Measurements from ENCODE around the gene DCTN4.

DNA sequence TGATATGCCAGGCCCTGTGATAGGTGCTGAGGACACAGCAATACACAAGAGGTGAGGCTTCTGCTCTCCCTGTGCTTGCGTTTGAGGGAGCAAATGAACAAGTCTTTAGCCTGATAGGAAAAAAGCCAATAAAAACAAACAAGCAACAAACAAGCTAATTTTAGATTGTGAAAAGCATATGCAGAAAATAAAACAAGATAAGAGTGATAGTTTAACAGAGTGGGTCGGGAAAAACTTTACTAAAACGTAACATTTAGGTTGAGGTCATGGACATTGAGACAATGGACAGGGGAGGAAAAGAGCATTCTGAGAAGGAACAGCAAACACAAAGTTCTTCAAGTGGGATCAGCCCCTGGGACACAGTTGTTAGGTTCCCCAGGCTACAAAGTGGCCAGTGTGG lies 24.0 kb upstream of the DCTN4 start:
- TF ChIP-seq, protein P1, sequence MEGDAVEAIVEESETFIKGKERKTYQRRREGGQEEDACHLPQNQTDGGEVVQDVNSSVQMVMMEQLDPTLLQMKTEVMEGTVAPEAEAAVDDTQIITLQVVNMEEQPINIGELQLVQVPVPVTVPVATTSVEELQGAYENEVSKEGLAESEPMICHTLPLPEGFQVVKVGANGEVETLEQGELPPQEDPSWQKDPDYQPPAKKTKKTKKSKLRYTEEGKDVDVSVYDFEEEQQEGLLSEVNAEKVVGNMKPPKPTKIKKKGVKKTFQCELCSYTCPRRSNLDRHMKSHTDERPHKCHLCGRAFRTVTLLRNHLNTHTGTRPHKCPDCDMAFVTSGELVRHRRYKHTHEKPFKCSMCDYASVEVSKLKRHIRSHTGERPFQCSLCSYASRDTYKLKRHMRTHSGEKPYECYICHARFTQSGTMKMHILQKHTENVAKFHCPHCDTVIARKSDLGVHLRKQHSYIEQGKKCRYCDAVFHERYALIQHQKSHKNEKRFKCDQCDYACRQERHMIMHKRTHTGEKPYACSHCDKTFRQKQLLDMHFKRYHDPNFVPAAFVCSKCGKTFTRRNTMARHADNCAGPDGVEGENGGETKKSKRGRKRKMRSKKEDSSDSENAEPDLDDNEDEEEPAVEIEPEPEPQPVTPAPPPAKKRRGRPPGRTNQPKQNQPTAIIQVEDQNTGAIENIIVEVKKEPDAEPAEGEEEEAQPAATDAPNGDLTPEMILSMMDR (conservative IDR thresholded peaks at IDR 0.05; ENCODE audit: low read length), result no peak
- no peak for TF ChIP-seq EZH2phosphoT487 (IDR thresholded peaks at IDR 0.05; ENCODE audit: borderline replicate concordance)

Data from Loucy (cell line).